Measurements from ENCODE around the gene ARPC1B.

GRCh38 chr7:99383203-99383602 is 8.7 kb downstream of the ARPC1B start:
- TF ChIP-seq CTCF (IDR thresholded peaks at IDR 0.05; ENCODE audit: insufficient read depth, low read depth, low read length) = no peak
- TF ChIP-seq EZH2 (IDR thresholded peaks at IDR 0.05; ENCODE audit: insufficient read depth, low read length) = no peak
